Thyroid gland (tissue), 4 donors: ENCODE data around the gene CNBD2.

ENCODE experiments used
- CTCF ChIP-seq, 6 experiments: fragments of 200-600 bp in 3 of 6; fragments of 450-650 bp in 3 of 6; sonication (generic) in 3 of 6; IDR thresholded peaks; one replicate each; pipeline ENCODE4 v1.5.1; 2016 to 2019; ENCODE audit warnings: antibody characterized with exemption in 6 of 6, mild to moderate bottlenecking in 2 of 6, inconsistent platforms in 1 of 6, moderate library complexity in 1 of 6
- POLR2A ChIP-seq, 2 donors: fragments of 450-650 bp; IDR thresholded peaks; one replicate each; pipeline ENCODE4 v1.6.1; 2017; ENCODE audit warnings: antibody characterized with exemption in 2 of 2, mild to moderate bottlenecking in 2 of 2, moderate library complexity in 1 of 2

GRCh38 chr20:36036688-36037087, 68.3 kb downstream of the CNBD2 start:
- TF ChIP-seq CTCF (IDR thresholded peaks at IDR 0.05) (no peak), POLR2A (IDR thresholded peaks at IDR 0.05) (no peak)
